B cell (primary cell): ENCODE results near the gene DUS2. TPM values are rescaled to one million over a fixed set of nuclear protein-coding genes. Genes with fewer than 3 reads are reported as not detected.

Experiments used
- ATAC-seq: fragments of 200-7000 bp; cut with Tn5 transposase; one replicate; pipeline ENCODE4 v1.10.0; 2021; ENCODE audit warnings: low read depth, mild to moderate bottlenecking, moderate number of reproducible peaks, moderate library complexity
- CTCF ChIA-PET: fragments of 350-600 bp; sonication (Branson Sonifier 250); formaldehyde crosslinking; loops from one replicate; lab custom pipeline; 2021; ENCODE audit warnings: antibody characterized with exemption, inconsistent platforms; lab: Charles Lee
- POLR2A ChIA-PET: fragments of 350-600 bp; sonication (Branson Sonifier 250); formaldehyde crosslinking; loops from one replicate; lab custom pipeline; 2021; ENCODE audit warnings: antibody characterized with exemption; lab: Charles Lee
- DNase-seq: peaks from one replicate; pipeline ENCODE4 v3.0.0; 2013
- H2AFZ ChIP-seq: 2 replicates; pipeline ENCODE4 v1.6.1; 2012; ENCODE audit warnings: mild to moderate bottlenecking, low read depth, low read length; ENCODE audit not compliant: insufficient read depth, poor library complexity, severe bottlenecking
- H3K27ac ChIP-seq, 2 donors: 1 replicate in 1 of 2; 2 replicates in 1 of 2; pipeline ENCODE4 v1.5.1; 2012 to 2013; ENCODE audit warnings: low read length in 2 of 2, mild to moderate bottlenecking in 2 of 2, moderate library complexity in 1 of 2
- H3K27me3 ChIP-seq, 4 experiments: fragments of 200-600 bp in 1 of 4; sonication (generic) in 1 of 4; replicated peaks in 1 of 4; 1 replicate in 2 of 4; 2 replicates in 2 of 4; pipeline versions ENCODE4 v1.6.1 to v1.7.0; 2013 to 2016; ENCODE audit warnings: low read length in 3 of 4, mild to moderate bottlenecking in 2 of 4, mixed read lengths in 1 of 4, moderate library complexity in 1 of 4; ENCODE audit not compliant: insufficient read depth in 4 of 4, control insufficient read depth in 3 of 4; ENCODE audit errors: control extremely low read depth in 1 of 4
- H3K36me3 ChIP-seq, 2 experiments: replicated peaks in 1 of 2; 1 replicate in 1 of 2; 2 replicates in 1 of 2; pipeline versions ENCODE4 v1.6.1 to v1.7.1; 2013; ENCODE audit warnings: low read length in 1 of 2; ENCODE audit not compliant: insufficient read depth in 2 of 2, control insufficient read depth in 1 of 2; ENCODE audit errors: control extremely low read depth in 1 of 2, extremely low read depth in 1 of 2
- H3K4me1 ChIP-seq, 2 donors: fragments of 200-600 bp in 1 of 2; sonication (generic) in 1 of 2; 1 replicate in 1 of 2; 2 replicates in 1 of 2; pipeline versions ENCODE4 v1.5.1 to v1.6.1; 2013 to 2017; ENCODE audit warnings: low read length in 2 of 2; ENCODE audit not compliant: control insufficient read depth in 2 of 2, insufficient read depth in 2 of 2
- H3K4me2 ChIP-seq: replicated peaks from 2 replicates; pipeline ENCODE3; 2012; ENCODE audit warnings: mild to moderate bottlenecking, low read depth, low read length; ENCODE audit not compliant: poor library complexity, severe bottlenecking
- H3K4me3 ChIP-seq, 5 experiments: fragments of 200-600 bp in 1 of 5; sonication (generic) in 1 of 5; 1 replicate in 3 of 5; 2 replicates in 2 of 5; pipeline versions ENCODE4 v1.5.1 to v1.7.0; 2011 to 2016; ENCODE audit warnings: low read length in 4 of 5, mild to moderate bottlenecking in 4 of 5, low read depth in 2 of 5, control low read depth in 1 of 5, moderate library complexity in 1 of 5; ENCODE audit not compliant: insufficient read depth in 1 of 5; ENCODE audit errors: control extremely low read depth in 1 of 5, extremely low read depth in 1 of 5
- H3K79me2 ChIP-seq: fragments of 200-600 bp; sonication (generic); one replicate; pipeline ENCODE4 v1.6.0; 2016; ENCODE audit warnings: low read length; ENCODE audit not compliant: control insufficient read depth, insufficient read depth
- H3K9ac ChIP-seq: fragments of 200-600 bp; sonication (generic); 2 replicates; pipeline ENCODE4 v1.6.1; 2017; ENCODE audit warnings: mild to moderate bottlenecking, low read length, moderate library complexity
- H3K9me3 ChIP-seq, 3 donors: one replicate each; pipeline versions ENCODE4 v1.6.1 to v1.7.1; 2013; ENCODE audit warnings: low read length in 2 of 3; ENCODE audit not compliant: control insufficient read depth in 2 of 3, insufficient read depth in 1 of 3; ENCODE audit errors: control extremely low read depth in 1 of 3
- H4K20me1 ChIP-seq: 2 replicates; pipeline ENCODE4 v1.6.0; 2012; ENCODE audit warnings: mild to moderate bottlenecking, low read length; ENCODE audit not compliant: insufficient read depth, control insufficient read depth, poor library complexity, severe bottlenecking
- H3K27ac Mint-ChIP-seq: one replicate; pipeline ENCODE4 v1.8.0; 2021; ENCODE audit warnings: mixed read lengths
- H3K27me3 Mint-ChIP-seq: one replicate; pipeline ENCODE4 v1.8.0; 2021; ENCODE audit warnings: mixed read lengths
- H3K4me1 Mint-ChIP-seq: one replicate; pipeline ENCODE4 v1.8.0; 2021; ENCODE audit warnings: mixed read lengths
- H3K4me3 Mint-ChIP-seq: one replicate; pipeline ENCODE4 v1.8.0; 2021; ENCODE audit warnings: mixed read lengths
- H3K9me3 Mint-ChIP-seq: one replicate; pipeline ENCODE4 v1.8.0; 2022; ENCODE audit warnings: mixed read lengths; ENCODE audit not compliant: insufficient read depth
- CTCF ChIP-seq: fragments of 200-600 bp; IDR thresholded peaks from one replicate; pipeline ENCODE4 v1.8.0; 2022; ENCODE audit warnings: antibody characterized with exemption, mild to moderate bottlenecking
- EZH2 ChIP-seq: IDR thresholded peaks from 2 replicates; pipeline ENCODE4 v1.6.1; 2012; ENCODE audit warnings: borderline replicate concordance, low read depth, mild to moderate bottlenecking, moderate library complexity, low read length; ENCODE audit not compliant: insufficient read depth, poor library complexity, severe bottlenecking
- WGBS: methylation state at CpG from one replicate; pipeline ENCODE4 v1.1.5; 2013; ENCODE audit warnings: missing lambda C conversion rate; ENCODE audit not compliant: insufficient coverage; 5-methylcytosine and 5-hydroxymethylcytosine counted together
- intact Hi-C: fragments of 100-400 bp; cut with micrococcal nuclease; formaldehyde crosslinking; loops from one replicate; pipeline ENCODE4 v1.10.0; 2022
- polyA plus RNA-seq: library from polyadenylated mRNA; depleted of rRNA; stranded (reverse); fragments of >200 nt; gene quantifications from 2 replicates; pipeline ENCODE4 v1.2.3, GENCODE V29; 2012
- total RNA-seq, 2 donors: library from RNA; stranded (reverse); fragments of 120-200 nt in 1 of 2; gene quantifications; 1 replicate in 1 of 2; 2 replicates in 1 of 2; pipeline versions ENCODE4 v1.2.3 to v1.2.4, GENCODE V29; 2013 to 2022

The DUS2 gene
- total and polyA plus RNA-seq, 2 donors (not counting 1 experiment from before 2014, with no cell fraction given), result 61.1 to 93.0 TPM

- no peak for ATAC-seq
- Mint-ChIP-seq H3K9me3 (no peaks in the 10 kb centered on the region), H3K4me1 (peaks cover 67% of the 10 kb centered on the region), H3K27me3 (no peaks in the 10 kb centered on the region), H3K4me3 (peak overlapping the region; percentile 82), H3K27ac (peak overlapping the region; percentile 99)
- no peak for TF ChIP-seq CTCF
- no peak for TF ChIP-seq EZH2
- Histone ChIP-seq H3K36me3 (peaks cover 0 to 21% of the 10 kb centered on the region in 2 experiments), H2AFZ (peak overlapping the region; percentile 40), H3K4me3 (peak overlapping the region in 2 of 5 experiments; percentile 18 to 28), H3K4me2 (peak overlapping the region; percentile 77), H4K20me1 (peaks cover 10% of the 10 kb centered on the region), H3K4me1 (peaks cover 43 to 53% of the 10 kb centered on the region in 2 donors), H3K9ac (peak overlapping the region; percentile 54), H3K9me3 (peaks cover 0 to 4% (median 0%) of the 10 kb centered on the region in 3 donors), H3K79me2 (peaks cover 48% of the 10 kb centered on the region), H3K27ac (peak overlapping the region; percentile 86 to 89), H3K27me3 (no peaks in the 10 kb centered on the region)
- ChIA-PET CTCF (interaction anchor here (0.6 to 28.7 kb wide), 9 partner anchors 9 to 412 kb away, joined by 3 to 320 read pairs (median 7); partner anchors contain the start of genes DDX28 and DUS2), POLR2A (interaction anchor here (0.6 to 1.2 kb wide), 3 partner anchors 13 to 134 kb away, joined by 3 to 6 read pairs (median 3); no protein-coding TSS in a partner anchor)
- intact Hi-C loops, result loop anchor here (1.0 to 5.0 kb wide), 9 partner anchors 7 to 475 kb away; partner anchors contain the start of genes DDX28, DUS2, PSKH1 and PSMB10
- DNase-seq, result no peak
- WGBS, result 64% methylated on average over 18 of the region's 20 CpGs
Measured at GRCh38 chr16:67992661-67993206, 30.4 kb upstream of the DUS2 start.
